Measurements from ENCODE around the gene STX8. TPM values are rescaled to one million over a fixed set of nuclear protein-coding genes. Genes with fewer than 3 reads are reported as not detected.

STX8 gene
- total RNA-seq, 2 donors from 2014 or later = 41.6 to 57.2 TPM

GRCh38 chr17:9537177-9537776, 38.3 kb downstream of the STX8 start:
- H3K27ac ChIP-seq = no peak overlapping the region
- no peak for DNase-seq
- no peaks in the 10 kb centered on the region for H3K27me3 ChIP-seq
- intact Hi-C loops (cut with DNase I) = no loop called here
- H3K4me3 ChIP-seq = no peak overlapping the region
- no peaks in the 10 kb centered on the region for H3K9me3 ChIP-seq
- H3K4me1 ChIP-seq = no peaks in the 10 kb centered on the region
- no peak for TF ChIP-seq CTCF (IDR thresholded peaks at IDR 0.05)
- H3K36me3 ChIP-seq = no peaks in the 10 kb centered on the region
- no peak overlapping the region for H3K9ac ChIP-seq (ENCODE audit: low read depth in 2 of 2, low read length in 2 of 2)

GRCh38 chr17:9536061-9536460, 39.6 kb downstream of the STX8 start:
- Histone ChIP-seq H3K27ac (no peak overlapping the region), H3K4me3 (no peak overlapping the region), H3K4me1 (no peaks in the 10 kb centered on the region), H3K36me3 (no peaks in the 10 kb centered on the region), H3K9ac (ENCODE audit: low read depth in 2 of 2, low read length in 2 of 2) (no peak overlapping the region), H3K27me3 (no peaks in the 10 kb centered on the region), H3K9me3 (no peaks in the 10 kb centered on the region)
- no peak for DNase-seq
- intact Hi-C loops (cut with DNase I) = no loop called here
- TF ChIP-seq CTCF (IDR thresholded peaks at IDR 0.05) = no peak

- Histone ChIP-seq H3K4me1 (no peaks in the 10 kb centered on the region), H3K36me3 (no peaks in the 10 kb centered on the region), H3K9me3 (no peaks in the 10 kb centered on the region), H3K27ac (no peak overlapping the region), H3K27me3 (no peaks in the 10 kb centered on the region), H3K9ac (ENCODE audit: low read depth in 2 of 2, low read length in 2 of 2) (no peak overlapping the region), H3K4me3 (no peak overlapping the region)
- no peak for TF ChIP-seq CTCF (IDR thresholded peaks at IDR 0.05)
- intact Hi-C loops (cut with DNase I) = no loop called here
- no peak for DNase-seq
These were observed 42.2 kb downstream of the STX8 start for GRCh38 chr17:9533441-9533840.

- Histone ChIP-seq H3K36me3 (no peaks in the 10 kb centered on the region), H3K4me1 (no peaks in the 10 kb centered on the region), H3K27ac (no peak overlapping the region), H3K9ac (ENCODE audit: low read depth in 2 of 2, low read length in 2 of 2) (no peak overlapping the region), H3K27me3 (no peaks in the 10 kb centered on the region), H3K9me3 (no peaks in the 10 kb centered on the region), H3K4me3 (no peak overlapping the region)
- no peak for TF ChIP-seq CTCF (IDR thresholded peaks at IDR 0.05)
- DNase-seq = no peak
- intact Hi-C loops (cut with DNase I) = no loop called here
These were observed 42.9 kb downstream of the STX8 start for GRCh38 chr17:9532715-9533114.

- intact Hi-C loops (cut with DNase I) = no loop called here
- DNase-seq = no peak
- H3K4me3 ChIP-seq = no peak overlapping the region
These were observed 44.6 kb downstream of the STX8 start for GRCh38 chr17:9531034-9531433.

More at GRCh38 chr17:9531034-9531433, 44.6 kb downstream of the STX8 start:
- Histone ChIP-seq H3K27ac (no peak overlapping the region), H3K9ac (ENCODE audit: low read depth in 2 of 2, low read length in 2 of 2) (no peak overlapping the region), H3K9me3 (no peaks in the 10 kb centered on the region), H3K27me3 (no peaks in the 10 kb centered on the region), H3K36me3 (no peaks in the 10 kb centered on the region), H3K4me1 (no peaks in the 10 kb centered on the region)
- no peak for TF ChIP-seq CTCF (IDR thresholded peaks at IDR 0.05)
